Nephron progenitor cell (in vitro differentiated cells): ENCODE data around the gene TRABD2B.

ENCODE experiments used
- DNase-seq: peaks from one replicate; pipeline ENCODE4 v3.0.0; 2021
- H3K27ac Mint-ChIP-seq: 2 replicates; pipeline ENCODE4 v1.8.0; 2021; ENCODE audit warnings: mild to moderate bottlenecking, moderate library complexity, mixed read lengths
- H3K27me3 Mint-ChIP-seq: 2 replicates; pipeline ENCODE4 v1.8.0; 2021; ENCODE audit warnings: mild to moderate bottlenecking, low read depth, mixed read lengths; ENCODE audit not compliant: poor library complexity
- H3K36me3 Mint-ChIP-seq: 2 replicates; pipeline ENCODE4 v1.8.0; 2021; ENCODE audit warnings: low read depth, mixed read lengths
- H3K4me1 Mint-ChIP-seq: 2 replicates; pipeline ENCODE4 v1.8.0; 2021; ENCODE audit warnings: mixed read lengths
- H3K4me3 Mint-ChIP-seq: 2 replicates; pipeline ENCODE4 v1.8.0; 2021; ENCODE audit warnings: mild to moderate bottlenecking, moderate library complexity, mixed read lengths
- H3K9me3 Mint-ChIP-seq: 2 replicates; pipeline ENCODE4 v1.8.0; 2021; ENCODE audit warnings: mild to moderate bottlenecking, moderate library complexity, mixed read lengths
- TF ChIP-seq, protein P1 (sequence below): fragments of 200-600 bp; sonication (generic); IDR thresholded peaks from 2 replicates; pipeline ENCODE4 v1.5.0; 2021; ENCODE audit warnings: antibody characterized with exemption

The TRABD2B gene

DNA sequence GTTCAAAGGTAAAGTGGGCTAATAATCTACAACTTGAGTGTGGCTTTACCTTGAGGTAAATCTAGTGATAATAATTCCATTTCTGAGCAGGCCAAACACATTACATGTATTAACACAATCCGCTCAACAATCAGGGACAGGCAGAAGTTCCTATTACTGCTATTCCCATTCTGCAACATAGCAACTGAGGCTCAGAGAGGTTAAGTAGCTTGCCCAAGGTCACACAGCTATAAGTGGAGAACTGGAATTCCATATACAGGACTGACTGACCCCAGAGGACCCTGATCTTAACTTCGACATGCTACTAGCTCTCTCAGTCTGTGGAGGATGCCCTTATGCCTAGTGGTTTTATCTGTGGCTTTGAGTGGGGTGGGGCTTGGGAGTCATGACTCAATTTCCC is 110.1 kb downstream of the TRABD2B start:
- peaks cover 49% of the 10 kb centered on the region for H3K4me1 Mint-ChIP-seq
- H3K27me3 Mint-ChIP-seq = peaks cover 48% of the 10 kb centered on the region
- H3K9me3 Mint-ChIP-seq = no peaks in the 10 kb centered on the region
- peaks cover 6% of the 10 kb centered on the region for H3K36me3 Mint-ChIP-seq
- no peak overlapping the region for H3K4me3 Mint-ChIP-seq
- DNase-seq = no peak
- H3K27ac Mint-ChIP-seq = no peak overlapping the region
- TF ChIP-seq, protein P1, sequence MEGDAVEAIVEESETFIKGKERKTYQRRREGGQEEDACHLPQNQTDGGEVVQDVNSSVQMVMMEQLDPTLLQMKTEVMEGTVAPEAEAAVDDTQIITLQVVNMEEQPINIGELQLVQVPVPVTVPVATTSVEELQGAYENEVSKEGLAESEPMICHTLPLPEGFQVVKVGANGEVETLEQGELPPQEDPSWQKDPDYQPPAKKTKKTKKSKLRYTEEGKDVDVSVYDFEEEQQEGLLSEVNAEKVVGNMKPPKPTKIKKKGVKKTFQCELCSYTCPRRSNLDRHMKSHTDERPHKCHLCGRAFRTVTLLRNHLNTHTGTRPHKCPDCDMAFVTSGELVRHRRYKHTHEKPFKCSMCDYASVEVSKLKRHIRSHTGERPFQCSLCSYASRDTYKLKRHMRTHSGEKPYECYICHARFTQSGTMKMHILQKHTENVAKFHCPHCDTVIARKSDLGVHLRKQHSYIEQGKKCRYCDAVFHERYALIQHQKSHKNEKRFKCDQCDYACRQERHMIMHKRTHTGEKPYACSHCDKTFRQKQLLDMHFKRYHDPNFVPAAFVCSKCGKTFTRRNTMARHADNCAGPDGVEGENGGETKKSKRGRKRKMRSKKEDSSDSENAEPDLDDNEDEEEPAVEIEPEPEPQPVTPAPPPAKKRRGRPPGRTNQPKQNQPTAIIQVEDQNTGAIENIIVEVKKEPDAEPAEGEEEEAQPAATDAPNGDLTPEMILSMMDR = no peak

DNA sequence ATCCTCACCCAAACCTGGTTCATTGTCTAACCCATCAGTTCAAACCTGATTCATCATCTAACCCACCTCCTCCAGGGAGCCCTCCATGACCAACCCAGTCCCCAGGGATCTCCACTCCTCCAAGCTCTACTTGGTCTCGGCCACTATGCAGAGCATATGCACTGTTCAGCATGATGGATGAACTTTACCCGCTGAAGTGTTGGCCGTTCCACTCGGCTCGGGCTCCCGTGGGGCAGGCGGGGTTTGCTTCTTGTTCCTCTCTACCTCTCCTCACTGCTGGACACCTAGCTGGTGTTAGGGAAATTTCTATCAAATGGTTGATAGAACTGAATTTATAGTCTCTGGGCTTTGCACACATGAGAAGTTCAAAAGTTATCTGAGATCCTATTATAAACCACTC is 111.0 kb downstream of the TRABD2B start:
- Mint-ChIP-seq H3K4me1 (peaks cover 58% of the 10 kb centered on the region), H3K27me3 (peaks cover 49% of the 10 kb centered on the region), H3K4me3 (no peak overlapping the region), H3K36me3 (peaks cover 6% of the 10 kb centered on the region), H3K9me3 (no peaks in the 10 kb centered on the region), H3K27ac (peak overlapping the region; percentile 6)
- TF ChIP-seq, protein P1 = no peak
- DNase-seq = no peak

DNA sequence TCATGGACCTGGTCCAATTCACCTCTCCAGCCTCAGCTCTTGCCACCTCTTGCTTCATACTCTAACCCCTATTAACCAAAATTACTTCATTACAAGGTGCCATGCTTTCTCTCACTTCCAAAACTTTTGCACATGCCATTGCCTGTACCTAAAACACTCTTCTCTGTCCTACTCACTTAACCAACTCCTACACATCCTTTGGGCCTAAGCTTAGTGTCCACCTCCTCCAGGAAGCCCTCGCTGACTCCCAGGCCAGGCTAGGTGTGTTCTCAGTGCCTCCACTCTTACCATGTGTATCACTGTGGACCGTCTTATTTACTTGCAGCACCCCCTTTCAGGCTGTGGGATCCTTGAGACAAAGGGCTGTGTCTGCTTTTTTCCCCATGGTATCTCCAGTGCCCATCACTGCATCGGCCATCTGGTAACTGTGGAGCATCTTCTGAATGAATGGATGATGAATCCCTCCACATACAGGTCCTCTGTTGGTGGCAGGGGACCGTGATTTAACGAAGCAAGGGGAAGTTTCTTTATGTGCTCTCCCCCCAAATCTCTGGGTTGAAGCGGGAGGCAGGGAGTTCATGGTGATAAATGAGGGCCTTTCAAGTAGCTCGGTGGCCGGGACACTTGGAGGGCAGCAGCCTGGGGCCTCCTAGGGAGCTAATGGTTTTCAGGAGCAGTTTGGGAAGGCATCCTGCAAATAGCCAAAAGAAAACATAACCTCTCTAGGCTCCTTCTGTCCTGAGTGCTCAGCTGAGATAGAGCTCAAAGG is 111.9 kb downstream of the TRABD2B start:
- Mint-ChIP-seq H3K27ac (no peak overlapping the region), H3K27me3 (peaks cover 45% of the 10 kb centered on the region), H3K9me3 (no peaks in the 10 kb centered on the region), H3K4me1 (peaks cover 67% of the 10 kb centered on the region), H3K4me3 (no peak overlapping the region), H3K36me3 (peaks cover 6% of the 10 kb centered on the region)
- no peak for DNase-seq
- TF ChIP-seq, protein P1 = no peak

DNA sequence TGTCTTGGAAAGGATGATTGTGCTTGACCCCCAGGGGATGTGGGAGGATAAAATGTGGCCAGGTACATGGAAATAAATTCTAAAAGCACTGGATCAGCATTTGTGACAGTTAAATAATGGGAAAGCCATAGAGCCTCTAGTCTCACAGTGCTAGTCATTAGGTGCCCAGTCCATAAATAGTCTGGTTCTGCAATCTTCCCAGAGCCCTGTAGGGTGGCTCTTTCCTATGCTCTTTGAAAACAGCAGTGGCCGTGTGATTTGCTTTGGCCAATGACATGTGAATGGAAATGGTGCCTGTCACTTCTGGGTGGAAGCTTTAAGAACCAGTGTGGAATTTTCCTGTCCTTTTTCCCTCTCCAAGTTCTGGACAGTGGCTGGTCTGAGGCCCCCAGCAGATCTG is 113.2 kb downstream of the TRABD2B start:
- Mint-ChIP-seq H3K27me3 (peaks cover 41% of the 10 kb centered on the region), H3K36me3 (peaks cover 6% of the 10 kb centered on the region), H3K4me1 (peaks cover 65% of the 10 kb centered on the region), H3K9me3 (no peaks in the 10 kb centered on the region), H3K27ac (no peak overlapping the region), H3K4me3 (no peak overlapping the region)
- TF ChIP-seq, protein P1 = no peak
- DNase-seq = no peak

DNA sequence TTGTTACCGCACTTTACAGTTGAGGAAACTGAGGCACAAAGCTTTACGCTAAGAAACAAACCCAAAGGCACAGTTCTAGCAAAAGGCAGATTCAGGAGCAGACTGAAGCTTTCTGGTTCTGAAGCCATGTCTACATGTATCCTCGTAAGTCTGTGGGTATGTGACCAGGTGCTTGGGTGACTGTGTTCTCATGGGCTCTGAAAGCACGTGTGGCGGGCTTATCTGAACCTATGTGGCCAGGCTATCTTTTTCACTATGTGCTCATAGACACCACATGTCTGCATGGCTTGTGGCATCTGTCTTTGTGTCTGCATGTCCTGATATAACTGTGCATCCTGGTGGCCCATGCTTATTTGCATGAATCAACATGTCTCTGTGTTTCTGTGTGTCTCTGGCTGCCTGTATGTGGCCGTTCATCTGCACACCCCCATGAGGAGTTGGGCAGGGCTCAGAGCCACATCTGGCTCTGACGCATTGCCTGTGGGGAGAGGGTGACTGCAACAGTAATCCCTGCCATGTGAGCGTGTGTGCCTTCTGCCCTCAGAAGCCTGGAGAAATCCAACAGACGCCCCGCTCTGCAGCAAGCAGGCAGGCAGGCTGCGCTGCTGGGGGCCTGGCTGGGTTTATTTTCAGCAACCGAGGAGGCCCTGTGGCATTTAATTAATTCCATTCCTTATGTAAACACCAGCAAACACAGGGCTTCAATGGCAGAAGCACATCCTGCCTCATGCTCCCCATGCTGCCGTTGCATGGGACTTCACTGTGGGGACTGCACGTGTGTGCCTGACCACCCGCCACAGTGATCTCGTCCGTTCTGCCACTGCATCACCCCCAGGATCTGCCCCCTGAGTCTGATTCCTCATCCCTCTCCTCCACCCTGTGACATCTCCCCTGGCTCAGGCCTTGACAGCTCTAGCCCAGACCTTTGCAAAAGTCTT is 115.4 kb downstream of the TRABD2B start:
- no peaks in the 10 kb centered on the region for H3K9me3 Mint-ChIP-seq
- DNase-seq = no peak
- no peak overlapping the region for H3K4me3 Mint-ChIP-seq
- peaks cover 12% of the 10 kb centered on the region for H3K36me3 Mint-ChIP-seq
- peaks cover 38% of the 10 kb centered on the region for H3K27me3 Mint-ChIP-seq
- H3K4me1 Mint-ChIP-seq = peaks cover 52% of the 10 kb centered on the region
- no peak overlapping the region for H3K27ac Mint-ChIP-seq
- TF ChIP-seq, protein P1 = no peak
